Measurements from ENCODE around the gene APOB.

APOB gene

DNA sequence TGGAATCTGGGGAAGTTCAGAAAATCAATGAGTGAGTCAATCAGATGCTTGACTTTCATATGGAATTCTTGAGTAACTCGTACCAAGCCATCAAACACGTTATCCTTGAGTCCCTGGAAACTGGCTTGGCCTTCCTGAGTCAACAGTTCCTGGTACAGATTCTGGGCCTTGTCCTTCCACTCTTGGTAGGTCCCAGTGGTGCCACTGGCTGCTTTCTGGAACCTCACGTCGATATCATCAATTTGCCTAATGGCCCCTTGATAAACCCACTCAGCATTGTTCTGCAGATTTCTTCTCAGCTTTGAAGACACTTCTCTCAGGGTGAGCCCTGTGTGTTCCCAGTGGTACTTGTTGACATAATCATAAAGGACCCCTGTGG, 41.1 kb downstream of the APOB start:
- DNase-seq, result no peak

DNA sequence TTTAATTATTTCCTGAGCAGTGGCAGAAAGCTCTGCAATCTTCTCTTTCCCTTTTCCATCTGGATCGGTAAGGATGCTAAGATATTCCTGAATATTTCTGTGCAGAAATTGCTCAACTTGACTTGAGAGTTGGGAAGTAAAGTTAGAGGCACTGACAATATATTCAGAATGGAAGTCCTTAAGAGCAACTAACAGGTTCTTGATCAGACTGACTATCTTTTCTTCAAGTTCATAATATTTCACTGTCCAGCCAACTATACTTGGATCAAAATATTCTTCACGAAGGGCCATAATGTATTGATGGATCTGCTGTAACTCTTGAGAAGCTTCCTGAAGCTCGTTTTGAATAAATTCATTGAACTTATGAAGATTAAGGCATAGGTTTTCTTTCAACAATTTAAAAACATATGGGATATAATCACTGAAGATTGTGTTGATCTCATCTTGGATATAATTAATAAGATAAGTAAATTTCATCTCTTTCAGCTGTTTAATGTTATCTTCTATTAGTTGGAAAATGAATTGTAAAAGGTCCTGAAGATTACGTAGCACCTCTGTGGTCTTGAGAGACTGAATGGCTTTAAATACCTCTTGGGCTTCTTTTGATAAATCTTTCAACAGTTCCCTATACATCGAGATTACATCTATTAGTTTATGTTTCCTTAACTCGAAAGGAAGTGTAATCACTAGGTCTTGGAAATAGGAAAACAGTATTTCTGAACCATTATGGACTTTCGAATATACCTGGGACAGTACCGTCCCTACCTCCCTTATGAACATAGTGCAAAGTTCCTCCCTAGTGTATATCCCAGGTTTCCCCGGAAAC, 41.7 kb downstream of the APOB start:
- DNase-seq, result no peak

GRCh38 chr2:21001225-21001946, 42.5 kb downstream of the APOB start:
- no peak for DNase-seq

DNA sequence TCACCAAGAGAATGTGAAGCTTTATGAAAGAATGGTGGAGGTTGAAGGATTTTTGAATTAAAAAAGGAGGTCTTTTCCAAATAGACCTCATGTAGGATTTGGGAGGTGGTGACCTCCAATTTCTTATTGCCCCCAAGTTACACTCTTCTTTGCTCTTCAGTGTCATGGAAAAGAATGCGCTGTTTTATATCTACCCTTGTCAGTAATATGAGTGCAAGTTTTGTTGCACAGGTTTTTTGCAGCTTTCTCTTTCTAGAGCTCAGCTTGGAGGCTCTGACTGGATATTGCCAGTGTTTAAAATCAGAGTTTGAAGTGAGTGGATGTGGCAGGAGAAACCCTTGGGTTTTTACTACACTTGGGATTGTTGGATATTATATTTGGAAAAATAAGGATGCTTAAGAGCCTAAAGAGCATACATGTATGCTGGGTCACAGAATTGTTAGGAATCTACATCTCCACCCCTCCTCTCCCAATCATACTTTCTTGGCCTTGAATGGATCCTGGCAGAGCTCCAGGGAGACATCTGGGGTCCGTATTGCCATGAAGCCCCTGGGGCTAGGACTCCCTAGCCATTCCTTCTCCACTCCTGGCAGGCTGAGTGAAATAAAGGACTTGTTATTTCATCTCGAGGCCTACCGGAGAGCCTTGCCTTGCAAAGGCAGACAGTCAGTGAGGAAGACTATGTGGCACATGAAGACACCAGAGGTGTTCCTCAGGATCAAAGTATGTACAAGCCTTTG, 43.8 kb downstream of the APOB start:
- no peak for DNase-seq

DNA sequence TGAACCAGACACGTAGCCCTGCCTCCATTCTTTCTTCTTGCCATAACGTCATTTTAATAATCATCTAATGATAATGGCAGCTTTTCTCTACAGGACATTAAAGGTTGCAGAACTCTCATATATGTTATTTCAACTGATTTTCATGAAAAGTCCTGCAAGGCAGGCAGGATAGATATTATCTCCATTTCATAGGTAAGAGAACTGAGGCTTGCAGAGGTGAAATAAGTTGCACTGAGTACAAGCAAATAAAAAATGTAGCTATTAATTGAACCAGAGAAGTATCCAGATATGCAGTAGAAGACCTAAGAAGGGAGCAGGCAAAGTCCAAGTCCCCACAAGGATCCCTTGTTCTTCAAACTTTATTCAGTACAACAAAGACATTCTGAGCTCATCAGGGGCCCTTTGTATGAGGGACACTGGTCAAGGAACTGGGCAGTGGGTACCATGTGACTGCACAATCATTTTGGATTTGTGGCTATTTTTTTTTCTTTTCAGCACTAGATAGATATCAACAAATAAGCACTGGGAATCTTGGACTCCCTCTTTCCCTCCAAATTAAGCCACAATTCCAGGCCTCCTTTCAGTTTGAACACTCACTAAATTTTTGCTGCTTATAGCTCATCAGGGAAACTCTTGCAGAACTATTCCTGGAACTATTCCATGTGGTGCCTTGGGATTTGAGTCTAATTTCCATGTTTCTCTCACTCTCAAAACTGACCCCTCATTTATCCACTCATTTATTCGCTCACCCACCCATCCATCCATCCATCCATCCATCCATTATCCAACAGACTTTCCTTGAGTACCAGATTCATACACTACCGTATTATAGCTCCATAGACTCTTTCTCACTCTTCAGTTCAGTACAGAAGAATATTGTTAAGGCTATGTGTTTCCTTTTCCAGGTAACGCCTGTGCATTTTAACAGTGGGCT, 44.6 kb downstream of the APOB start:
- no peak for DNase-seq

DNA sequence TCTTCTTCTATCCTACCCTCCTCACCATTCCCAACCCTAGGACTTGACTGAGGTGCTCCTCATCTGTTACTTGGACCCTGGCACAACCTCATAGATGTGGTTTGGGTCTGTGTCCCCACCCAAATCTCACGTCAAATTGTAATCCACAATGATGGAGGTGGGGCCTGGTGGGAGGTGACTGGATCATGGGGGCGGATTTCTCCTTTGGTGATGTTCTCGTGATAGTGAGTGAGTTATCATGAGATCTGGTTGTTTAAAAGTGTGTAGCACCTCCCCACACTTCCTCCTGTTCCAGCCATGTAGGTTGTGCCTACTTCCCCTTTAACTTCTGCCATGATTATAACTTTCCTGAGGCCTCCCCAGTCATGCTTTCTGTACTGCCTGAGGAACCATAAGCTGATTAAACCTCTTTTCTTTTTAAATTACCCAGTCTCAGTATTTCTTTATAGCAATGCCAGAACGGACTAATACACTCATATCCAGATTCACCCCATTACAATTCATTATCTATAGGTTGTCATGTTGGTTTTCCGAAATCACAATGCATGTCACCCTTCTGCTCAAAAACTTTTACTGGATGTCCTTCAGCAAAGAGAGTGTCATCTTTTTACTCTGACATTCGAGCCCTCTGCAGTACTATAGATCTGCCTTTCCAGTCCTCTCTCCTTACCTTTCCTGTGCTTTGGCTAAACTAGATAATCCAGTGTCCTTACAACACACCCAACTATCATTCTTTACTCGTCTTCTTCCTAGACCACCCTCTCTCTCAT, 45.7 kb downstream of the APOB start:
- DNase-seq, result no peak

- no peak for DNase-seq
These were observed 49.7 kb downstream of the APOB start for GRCh38 chr2:20994130-20994529.

DNA sequence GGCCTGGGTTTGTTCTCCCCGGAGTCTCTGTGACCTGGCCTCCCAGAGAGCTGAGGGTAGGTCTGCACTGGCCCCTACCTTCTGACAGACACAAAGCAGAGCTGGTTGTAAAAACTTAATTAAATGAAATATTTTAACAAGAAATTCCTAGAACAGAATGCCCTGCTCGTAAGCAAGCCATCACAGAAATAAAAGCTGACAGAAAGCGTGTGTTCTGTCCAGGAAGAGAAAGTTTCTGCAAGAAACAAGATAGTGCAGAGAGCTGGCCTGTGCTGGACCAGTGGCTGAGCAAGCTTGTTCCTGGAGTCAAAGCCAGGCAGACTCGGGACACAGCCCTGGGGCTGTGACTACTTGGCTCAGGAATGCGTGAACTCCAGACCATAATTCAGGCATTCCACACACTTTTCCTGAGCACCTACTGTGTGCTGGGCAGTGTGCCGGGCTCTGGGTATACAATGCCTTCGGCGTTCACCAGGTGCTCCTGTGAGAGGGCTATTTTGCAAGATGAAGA, 51.6 kb downstream of the APOB start:
- DNase-seq, result no peak

GRCh38 chr2:20990442-20991430, 53.1 kb downstream of the APOB start:
- DNase-seq, result peak; percentile 43

- no peak for DNase-seq
These were observed 54.5 kb downstream of the APOB start for GRCh38 chr2:20989404-20989803.

- no peak for DNase-seq
These were observed 55.0 kb downstream of the APOB start for GRCh38 chr2:20988905-20989304.

GRCh38 chr2:20986024-20986939, 57.6 kb downstream of the APOB start:
- DNase-seq, result no peak

GRCh38 chr2:20985062-20985461, 58.8 kb downstream of the APOB start:
- DNase-seq, result no peak

GRCh38 chr2:20984408-20984807, 59.5 kb downstream of the APOB start:
- no peak for DNase-seq

DNA sequence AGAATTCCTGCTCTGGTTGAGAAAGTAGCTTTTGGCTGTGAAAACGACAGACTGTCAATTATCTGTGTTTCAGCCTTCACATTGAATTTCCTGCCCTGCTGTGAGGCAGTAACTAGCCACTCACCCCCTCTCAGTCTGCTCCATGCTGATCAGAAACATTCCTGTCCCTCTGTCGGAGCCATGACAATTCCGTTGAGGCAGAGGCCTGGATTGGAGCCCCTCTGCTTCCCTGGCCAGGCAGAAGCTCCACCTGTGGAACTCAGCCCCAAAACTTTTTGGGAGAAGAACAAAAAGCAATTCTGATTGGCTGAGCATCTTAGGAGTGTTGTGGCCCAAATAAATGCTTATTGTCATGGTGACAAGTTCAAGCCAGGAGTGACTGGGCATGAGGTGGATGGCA, 60.0 kb downstream of the APOB start:
- DNase-seq, result no peak

GRCh38 chr2:20982861-20983260, 61.0 kb downstream of the APOB start:
- no peak for DNase-seq

- no peak for DNase-seq
These were observed 66.2 kb downstream of the APOB start for GRCh38 chr2:20977520-20978180.

GRCh38 chr2:20976527-20976926, 67.3 kb downstream of the APOB start:
- DNase-seq, result no peak
